WI38 (cell line): ENCODE measurements around the gene GPR143.

Experiments used
- H3K4me3 ChIP-seq: 2 replicates; pipeline ENCODE4 v1.5.1; 2011; ENCODE audit warnings: low read depth, mild to moderate bottlenecking, control low read depth, low read length
- CTCF ChIP-seq: IDR thresholded peaks from 2 replicates; pipeline ENCODE4 v1.5.1; 2012; ENCODE audit warnings: low read depth, mild to moderate bottlenecking, control low read depth, low read length

The GPR143 gene

GRCh38 chrX:9745417-9746115 is 20.1 kb downstream of the GPR143 start:
- TF ChIP-seq CTCF = no peak

GRCh38 chrX:9739130-9739529 is 26.5 kb downstream of the GPR143 start:
- TF ChIP-seq CTCF = no peak
- H3K4me3 ChIP-seq = no peak overlapping the region

More at GRCh38 chrX:9745417-9746115, 20.1 kb downstream of the GPR143 start:
- H3K4me3 ChIP-seq = no peak overlapping the region

- H3K4me3 ChIP-seq = no peak overlapping the region
- TF ChIP-seq CTCF = no peak
Observed at GRCh38 chrX:9738151-9738550, 27.5 kb downstream of the GPR143 start.

GRCh38 chrX:9737363-9737762 is 28.3 kb downstream of the GPR143 start:
- no peak overlapping the region for H3K4me3 ChIP-seq
- TF ChIP-seq CTCF = no peak

DNA sequence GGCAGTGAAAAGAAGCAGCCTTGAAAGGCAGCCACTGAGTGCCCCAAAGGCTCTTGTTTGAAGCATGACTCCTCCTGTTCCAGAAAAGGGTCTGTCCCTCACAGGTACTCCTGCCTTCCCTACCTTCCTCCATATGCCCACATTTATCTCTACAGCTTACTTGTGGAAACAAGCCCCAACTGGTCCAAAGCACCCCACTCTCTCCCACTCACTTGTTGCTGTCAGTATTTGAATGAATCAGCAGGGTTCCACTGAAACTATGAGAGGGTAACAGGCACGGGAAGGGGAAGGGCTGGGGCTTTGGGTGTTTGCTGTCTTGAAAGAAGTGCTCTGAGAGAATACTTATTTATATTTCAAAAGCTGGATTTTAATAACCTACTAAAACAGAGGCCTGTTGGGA is 34.9 kb downstream of the GPR143 start:
- no peak for TF ChIP-seq CTCF
- no peak overlapping the region for H3K4me3 ChIP-seq

- TF ChIP-seq CTCF = no peak
- H3K4me3 ChIP-seq = no peak overlapping the region
Observed at GRCh38 chrX:9730078-9730477, 35.6 kb downstream of the GPR143 start.

DNA sequence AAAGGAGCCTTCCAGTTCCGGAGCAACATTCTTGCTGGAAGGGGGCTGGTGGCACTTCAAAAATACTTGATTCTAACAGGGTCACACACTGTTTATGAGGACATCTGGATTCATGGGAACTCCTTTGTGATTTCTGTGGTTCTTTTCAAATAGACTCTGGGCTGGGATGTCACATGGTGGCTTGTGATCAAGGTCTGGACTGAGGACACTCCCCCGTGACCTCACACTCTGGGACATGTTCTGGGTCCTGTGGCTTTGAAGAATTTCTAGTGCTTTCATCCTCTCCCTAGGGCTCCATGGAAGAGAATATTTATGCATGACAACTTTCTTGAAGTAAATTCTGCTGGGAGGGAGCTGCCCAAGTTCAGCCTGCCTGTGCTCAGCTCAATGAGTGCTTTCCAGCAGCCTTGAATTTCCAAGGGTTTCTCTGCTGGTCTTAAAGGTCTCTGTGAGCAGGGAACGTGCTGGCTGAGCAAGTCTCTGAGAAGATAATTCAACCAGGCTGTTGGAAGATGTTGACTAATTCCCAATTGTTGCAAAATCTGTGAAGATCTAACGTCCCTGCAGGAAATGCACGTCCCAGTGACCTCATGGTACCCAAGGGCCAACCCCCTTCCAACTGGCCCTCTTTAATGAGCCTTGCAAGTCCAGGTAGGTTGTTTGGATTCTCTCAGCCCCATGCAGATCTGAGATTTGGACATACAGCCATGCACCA is 36.3 kb downstream of the GPR143 start:
- no peak for TF ChIP-seq CTCF
- no peak overlapping the region for H3K4me3 ChIP-seq
